K562 (cell line): Measurements from ENCODE around the gene NDUFA5. TPM values are rescaled to one million over a fixed set of nuclear protein-coding genes. Genes with fewer than 3 reads are reported as not detected.

ENCODE experiments used
- FOXK2 ChIP-seq, 2 experiments: fragments of 450-650 bp; IDR thresholded peaks in 1 of 2; conservative IDR thresholded peaks in 1 of 2; 2 replicates each; pipeline ENCODE4 v1.6.1; 2016; ENCODE audit warnings: low read depth in 2 of 2, mild to moderate bottlenecking in 1 of 2
- RAD21 ChIP-seq, 2 experiments: fragments of 250-450 bp in 1 of 2; fragments of 450-650 bp in 1 of 2; sonication (Bioruptor Pico) in 1 of 2; formaldehyde crosslinking in 1 of 2; IDR thresholded peaks in 1 of 2; conservative IDR thresholded peaks in 1 of 2; 2 replicates each; pipeline versions ENCODE4 v1.4.0 to v1.8.0; 2020 to 2022; ENCODE audit warnings: mild to moderate bottlenecking in 2 of 2, moderate library complexity in 1 of 2
- RBFOX2 ChIP-seq: fragments of 200-400 bp; formaldehyde crosslinking; IDR thresholded peaks from 2 replicates; pipeline ENCODE4 v1.6.1; 2017; ENCODE audit warnings: low read depth, mild to moderate bottlenecking, low read length, moderate library complexity
- REST ChIP-seq, 2 experiments: fragments of 450-650 bp; formaldehyde crosslinking in 1 of 2; IDR thresholded peaks; 2 replicates each; pipeline versions ENCODE4 v1.4.0 to v1.6.1; 2014 to 2020; ENCODE audit warnings: mild to moderate bottlenecking in 2 of 2, borderline replicate concordance in 1 of 2, low read depth in 1 of 2
- SMAD1 ChIP-seq: fragments of 150-350 bp; IDR thresholded peaks from 2 replicates; pipeline ENCODE4 v1.6.1; 2014; ENCODE audit warnings: low read length, low read depth; ENCODE audit not compliant: partially characterized antibody
- TBL1XR1 ChIP-seq, 2 experiments: IDR thresholded peaks; 2 replicates each; pipeline ENCODE4 v1.6.1; 2012; ENCODE audit warnings: improper control_type of control experiment in 2 of 2, low read length in 2 of 2, mild to moderate bottlenecking in 1 of 2
- ZBTB17 ChIP-seq: fragments of 450-650 bp; formaldehyde crosslinking; IDR thresholded peaks from 2 replicates; pipeline ENCODE4 v1.4.0; 2020; ENCODE audit warnings: mild to moderate bottlenecking
- ZBTB9 ChIP-seq: fragments of 450-650 bp; formaldehyde crosslinking; IDR thresholded peaks from 2 replicates; pipeline ENCODE4 v1.4.0; 2020; ENCODE audit warnings: mild to moderate bottlenecking, moderate library complexity
- ZNF165 ChIP-seq: fragments of 250-450 bp; sonication (Bioruptor Pico); IDR thresholded peaks from 2 replicates; pipeline ENCODE4 v1.4.0; 2020; ENCODE audit warnings: borderline replicate concordance
- ZNF395 ChIP-seq: fragments of 200-800 bp; sonication (Bioruptor generic); IDR thresholded peaks from 2 replicates; pipeline ENCODE4 v1.6.1; 2017; ENCODE audit warnings: missing genetic modification characterization, missing compliant biosample characterization
- ZNF695 ChIP-seq: fragments of 450-650 bp; formaldehyde crosslinking; IDR thresholded peaks from 2 replicates; pipeline ENCODE4 v1.4.0; 2020; ENCODE audit warnings: mild to moderate bottlenecking, moderate library complexity
- ZSCAN29 ChIP-seq: fragments of 450-650 bp; IDR thresholded peaks from 2 replicates; pipeline ENCODE4 v1.6.1; 2017
- polyA plus RNA-seq, 8 experiments: library from polyadenylated mRNA; depleted of rRNA in 4 of 8; stranded (reverse) in 5 of 8; unstranded in 3 of 8; fragments of >200 nt; fragmentation: Nextera tagmentation in 2 of 8; fragmentation: Illumina TruSeq in 1 of 8; extraction: Ambion mirVana in 2 of 8; extraction: Trizol in 1 of 8; gene quantifications; 2 replicates each; pipeline versions ENCODE4 v1.2.1 to v1.2.3, GENCODE V29; 2011 to 2014; ENCODE audit warnings: inconsistent platforms in 1 of 8, missing spikeins in 1 of 8
- total RNA-seq, 7 experiments: library from RNA; depleted of rRNA in 6 of 7; stranded (reverse); fragments of >200 nt in 6 of 7; fragmentation: Illumina TruSeq in 2 of 7; extraction: Trizol in 2 of 7; gene quantifications; 2 replicates each; pipeline versions ENCODE4 v1.2.1 to v1.2.3, GENCODE V29; 2011 to 2021; ENCODE audit warnings: low replicate concordance in 1 of 7

Gene NDUFA5
- total and polyA plus RNA-seq, 9 of the 15 experiments (the other 6 are each of a cell fraction or from before 2014, with no cell fraction given), result 155 to 677 (median 269) TPM

GRCh38 chr7:123594813-123595241 is 37.2 kb upstream of the NDUFA5 start (continued):
- no peak for TF ChIP-seq REST (IDR thresholded peaks at IDR 0.05; ENCODE audit: borderline replicate concordance)
- peak; percentile 61; the same call in 1 of the 2 replicates for TF ChIP-seq REST (CRISPR knock-in tag; IDR thresholded peaks at IDR 0.05; ENCODE audit: low read depth)
- peak; percentile 59 for TF ChIP-seq RBFOX2
- 0 out of 2 replicates have a peak, but pooled peaks have one; percentile 31 for TF ChIP-seq ZBTB17 (CRISPR knock-in tag)
- TF ChIP-seq ZSCAN29, result no peak
- TF ChIP-seq TBL1XR1 (IDR thresholded peaks at IDR 0.05; ENCODE audit: low read length in 2 of 2), result peak in 1 of 2 experiments; percentile 15; a peak in 1 of 4 replicates
- TF ChIP-seq ZNF695, result no peak
- TF ChIP-seq SMAD1, result no peak
- TF ChIP-seq ZNF395 (CRISPR knock-in tag), result 0 out of 2 replicates have a peak, but pooled peaks have one; percentile 47
- TF ChIP-seq RAD21 (CRISPR knock-in tag; conservative IDR thresholded peaks at IDR 0.05 in 1 of 2, IDR thresholded peaks at IDR 0.05 in 1 of 2), result peak in 1 of 2 experiments; percentile 11; a peak in 2 of 4 replicates
- peak; percentile 77 to 78 for TF ChIP-seq FOXK2 (conservative IDR thresholded peaks at IDR 0.05 in 1 of 2, IDR thresholded peaks at IDR 0.05 in 1 of 2; ENCODE audit: low read depth in 2 of 2)
- TF ChIP-seq ZNF165 (CRISPR knock-in tag), result 0 out of 2 replicates have a peak, but pooled peaks have one; percentile 34
- TF ChIP-seq ZBTB9, result peak; percentile 32; the same call in 1 of the 2 replicates
